Fibroblast of lung (primary cell): Measurements from ENCODE around the gene ANO7. TPM values are rescaled to one million over a fixed set of nuclear protein-coding genes. Genes with fewer than 3 reads are reported as not detected.
A peak's percentile ranks its signal among the peaks of the same experiment; 100 is the strongest.

ENCODE experiments used
- DNase-seq, 2 donors: peaks; one replicate each; pipeline versions ENCODE4 v3.0.0 to v3.0.0-alpha.2; 2010; ENCODE audit warnings: low read depth in 2 of 2
- H2AFZ ChIP-seq: 2 replicates; pipeline ENCODE4 v1.5.1; 2012; ENCODE audit warnings: low read length, control low read depth, inconsistent platforms
- H3K27ac ChIP-seq: 2 replicates; pipeline ENCODE4 v1.5.1; 2011; ENCODE audit warnings: low read length, control low read depth; ENCODE audit not compliant: insufficient read depth
- H3K27me3 ChIP-seq: 2 replicates; pipeline ENCODE4 v1.5.1; 2011; ENCODE audit warnings: mild to moderate bottlenecking, low read length; ENCODE audit not compliant: control insufficient read depth, insufficient read depth
- H3K36me3 ChIP-seq: 2 replicates; pipeline ENCODE4 v1.5.1; 2011; ENCODE audit warnings: low read length; ENCODE audit not compliant: control insufficient read depth, insufficient read depth
- H3K4me1 ChIP-seq: 2 replicates; pipeline ENCODE4 v1.5.1; 2011; ENCODE audit warnings: low read length; ENCODE audit not compliant: control insufficient read depth, insufficient read depth; ENCODE audit errors: extremely low read depth
- H3K4me2 ChIP-seq: 2 replicates; pipeline ENCODE4 v1.5.1; 2011; ENCODE audit warnings: low read length, control low read depth; ENCODE audit not compliant: insufficient read depth; ENCODE audit errors: extremely low read depth
- H3K4me3 ChIP-seq, 4 experiments: fragments of 200-600 bp in 1 of 4; sonication (generic) in 1 of 4; replicated peaks in 1 of 4; 2 replicates each; pipeline ENCODE4 v1.5.1; 2011 to 2016; ENCODE audit warnings: low read length in 4 of 4, low read depth in 3 of 4, mild to moderate bottlenecking in 3 of 4, control low read depth in 2 of 4, inconsistent platforms in 1 of 4, mixed read lengths in 1 of 4; ENCODE audit not compliant: insufficient read depth in 1 of 4; ENCODE audit errors: control extremely low read depth in 1 of 4
- H3K79me2 ChIP-seq: 2 replicates; pipeline ENCODE4 v1.5.1; 2012; ENCODE audit warnings: mild to moderate bottlenecking, low read length, inconsistent platforms; ENCODE audit not compliant: control insufficient read depth, insufficient read depth
- H3K9ac ChIP-seq: 2 replicates; pipeline ENCODE4 v1.5.1; 2011; ENCODE audit warnings: mild to moderate bottlenecking, low read length, control low read depth; ENCODE audit not compliant: insufficient read depth
- H3K9me3 ChIP-seq: 2 replicates; pipeline ENCODE4 v1.5.1; 2012; ENCODE audit warnings: low read depth, low read length; ENCODE audit not compliant: control insufficient read depth, insufficient read depth
- H4K20me1 ChIP-seq: 2 replicates; pipeline ENCODE4 v1.5.1; 2011; ENCODE audit warnings: low read length; ENCODE audit not compliant: control insufficient read depth, insufficient read depth; ENCODE audit errors: extremely low read depth
- EZH2 ChIP-seq: IDR thresholded peaks from 2 replicates; pipeline ENCODE4 v1.5.1; 2012; ENCODE audit warnings: low read length, control low read depth, mild to moderate bottlenecking; ENCODE audit errors: missing control alignments
- polyA plus RNA-seq, 2 donors: library from polyadenylated mRNA; depleted of rRNA in 1 of 2; stranded (reverse) in 1 of 2; unstranded in 1 of 2; fragments of >200 nt; gene quantifications; 2 replicates each; pipeline ENCODE4 v1.2.1, GENCODE V29; 2011 to 2012; ENCODE audit warnings: missing spikeins in 1 of 2
- total RNA-seq: library from RNA; depleted of rRNA; stranded (reverse); fragments of >200 nt; gene quantifications from 2 replicates; pipeline ENCODE4 v1.2.1, GENCODE V29; 2014
- TF ChIP-seq, protein P1 (sequence below), 2 donors: IDR thresholded peaks in 1 of 2; conservative IDR thresholded peaks in 1 of 2; 1 replicate in 1 of 2; 2 replicates in 1 of 2; pipeline ENCODE4 v1.5.1; 2011 to 2012; ENCODE audit warnings: low read length in 2 of 2, control low read depth in 1 of 2, inconsistent platforms in 1 of 2, low read depth in 1 of 2, mild to moderate bottlenecking in 1 of 2

ANO7 gene
- total and polyA plus RNA-seq, 2 donors (not counting 1 experiment from before 2014, with no cell fraction given), result 0.50 TPM

DNA sequence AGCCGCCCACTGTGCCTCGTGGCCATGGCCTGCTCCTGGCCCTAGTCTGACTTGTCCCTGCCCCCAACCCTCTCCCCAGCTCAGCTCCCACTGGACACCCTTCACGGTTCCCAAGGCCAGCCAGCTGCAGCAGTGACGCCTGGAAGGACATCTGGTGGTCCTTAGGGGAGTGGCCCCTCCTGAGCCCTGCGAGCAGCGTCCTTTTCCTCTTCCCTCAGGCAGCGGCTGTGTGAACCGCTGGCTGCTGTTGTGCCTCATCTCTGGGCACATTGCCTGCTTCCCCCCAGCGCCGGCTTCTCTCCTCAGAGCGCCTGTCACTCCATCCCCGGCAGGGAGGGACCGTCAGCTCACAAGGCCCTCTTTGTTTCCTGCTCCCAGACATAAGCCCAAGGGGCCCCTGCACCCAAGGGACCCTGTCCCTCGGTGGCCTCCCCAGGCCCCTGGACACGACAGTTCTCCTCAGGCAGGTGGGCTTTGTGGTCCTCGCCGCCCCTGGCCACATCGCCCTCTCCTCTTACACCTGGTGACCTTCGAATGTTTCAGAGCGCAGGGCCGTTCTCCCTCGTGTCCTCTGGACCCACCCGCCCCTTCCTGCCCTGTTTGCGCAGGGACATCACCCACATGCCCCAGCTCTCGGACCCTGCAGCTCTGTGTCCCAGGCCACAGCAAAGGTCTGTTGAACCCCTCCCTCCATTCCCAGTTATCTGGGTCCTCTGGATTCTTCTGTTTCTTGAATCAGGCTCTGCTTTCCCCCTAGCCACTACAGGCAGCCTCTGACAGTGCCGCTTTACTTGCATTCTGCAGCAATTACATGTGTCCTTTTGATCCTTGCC, 35.8 kb downstream of the ANO7 start:
- Histone ChIP-seq H3K4me1 (peaks cover 12% of the 10 kb centered on the region), H4K20me1 (peaks cover 2% of the 10 kb centered on the region), H3K4me2 (no peak overlapping the region), H3K4me3 (no peak overlapping the region), H3K36me3 (peaks cover 26% of the 10 kb centered on the region), H3K9me3 (no peaks in the 10 kb centered on the region), H3K9ac (no peak overlapping the region), H3K27me3 (no peaks in the 10 kb centered on the region), H2AFZ (no peak overlapping the region), H3K27ac (peak overlapping the region; percentile 41), H3K79me2 (no peaks in the 10 kb centered on the region)
- TF ChIP-seq, protein P1, sequence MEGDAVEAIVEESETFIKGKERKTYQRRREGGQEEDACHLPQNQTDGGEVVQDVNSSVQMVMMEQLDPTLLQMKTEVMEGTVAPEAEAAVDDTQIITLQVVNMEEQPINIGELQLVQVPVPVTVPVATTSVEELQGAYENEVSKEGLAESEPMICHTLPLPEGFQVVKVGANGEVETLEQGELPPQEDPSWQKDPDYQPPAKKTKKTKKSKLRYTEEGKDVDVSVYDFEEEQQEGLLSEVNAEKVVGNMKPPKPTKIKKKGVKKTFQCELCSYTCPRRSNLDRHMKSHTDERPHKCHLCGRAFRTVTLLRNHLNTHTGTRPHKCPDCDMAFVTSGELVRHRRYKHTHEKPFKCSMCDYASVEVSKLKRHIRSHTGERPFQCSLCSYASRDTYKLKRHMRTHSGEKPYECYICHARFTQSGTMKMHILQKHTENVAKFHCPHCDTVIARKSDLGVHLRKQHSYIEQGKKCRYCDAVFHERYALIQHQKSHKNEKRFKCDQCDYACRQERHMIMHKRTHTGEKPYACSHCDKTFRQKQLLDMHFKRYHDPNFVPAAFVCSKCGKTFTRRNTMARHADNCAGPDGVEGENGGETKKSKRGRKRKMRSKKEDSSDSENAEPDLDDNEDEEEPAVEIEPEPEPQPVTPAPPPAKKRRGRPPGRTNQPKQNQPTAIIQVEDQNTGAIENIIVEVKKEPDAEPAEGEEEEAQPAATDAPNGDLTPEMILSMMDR (conservative IDR thresholded peaks at IDR 0.05 in 1 of 2, IDR thresholded peaks at IDR 0.05 in 1 of 2; ENCODE audit: low read depth in 1 of 2, low read length in 2 of 2), result no peak
- TF ChIP-seq EZH2, result no peak
- peak; percentile 55 to 57 for DNase-seq

DNA sequence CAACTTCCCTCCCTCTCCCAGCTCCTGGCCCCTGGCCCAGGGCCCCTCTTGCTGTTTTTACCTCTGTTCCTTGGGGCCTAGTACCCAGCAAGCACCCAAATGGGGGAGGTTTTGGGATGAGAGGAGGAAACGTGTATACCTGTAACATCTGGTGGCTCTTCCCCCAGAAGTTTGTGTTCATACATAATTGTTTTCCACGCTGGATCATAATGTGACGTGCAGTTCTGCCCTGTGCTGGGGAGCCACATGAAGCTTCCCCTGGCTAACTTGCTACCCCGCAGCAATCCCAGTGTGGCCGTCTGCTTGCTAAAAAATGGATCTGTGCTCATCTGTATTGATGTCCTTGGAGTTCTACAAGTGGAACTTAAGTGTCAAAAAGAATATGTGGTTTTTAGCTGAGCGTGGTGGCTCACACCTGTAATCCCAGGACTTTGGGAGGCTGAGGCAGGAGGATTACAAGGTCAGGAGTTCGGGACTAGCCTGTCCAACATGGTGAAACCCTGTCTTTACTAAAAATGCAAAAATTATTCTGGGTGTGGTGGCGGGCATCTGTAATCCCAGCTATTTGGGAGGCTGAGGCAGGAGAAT, 36.5 kb downstream of the ANO7 start:
- Histone ChIP-seq H3K36me3 (peaks cover 33% of the 10 kb centered on the region), H4K20me1 (peaks cover 2% of the 10 kb centered on the region), H3K79me2 (no peaks in the 10 kb centered on the region), H3K27ac (no peak overlapping the region), H3K4me3 (no peak overlapping the region), H3K27me3 (no peaks in the 10 kb centered on the region), H3K4me2 (no peak overlapping the region), H3K9me3 (no peaks in the 10 kb centered on the region), H3K4me1 (peaks cover 12% of the 10 kb centered on the region), H2AFZ (no peak overlapping the region), H3K9ac (no peak overlapping the region)
- TF ChIP-seq, protein P1 (conservative IDR thresholded peaks at IDR 0.05 in 1 of 2, IDR thresholded peaks at IDR 0.05 in 1 of 2; ENCODE audit: low read depth in 1 of 2, low read length in 2 of 2), result no peak
- no peak for DNase-seq

DNA sequence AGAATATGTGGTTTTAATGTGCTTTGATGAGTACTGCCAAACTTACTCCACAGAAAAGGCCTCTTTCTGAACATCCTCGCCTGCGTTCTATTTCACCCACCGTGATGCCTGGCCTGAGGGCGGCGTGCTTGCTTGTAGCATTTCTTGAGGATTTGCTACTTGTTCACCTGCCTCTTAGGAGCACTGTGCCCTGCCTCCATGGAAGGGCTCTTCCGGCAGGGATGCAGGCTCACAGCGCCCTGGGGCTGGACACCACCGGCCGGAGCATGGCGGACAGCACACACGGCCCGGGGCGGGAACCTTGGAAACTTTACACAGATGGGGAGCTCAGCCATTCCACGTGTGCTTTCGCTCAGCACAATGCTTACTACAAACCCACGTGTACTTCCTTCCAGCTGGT, 37.1 kb downstream of the ANO7 start:
- H3K79me2 ChIP-seq, result no peaks in the 10 kb centered on the region

More for the DNA sequence above, 37.1 kb downstream of the ANO7 start:
- Histone ChIP-seq H3K4me1 (peaks cover 12% of the 10 kb centered on the region), H3K4me2 (no peak overlapping the region), H2AFZ (no peak overlapping the region), H3K9me3 (no peaks in the 10 kb centered on the region), H4K20me1 (peaks cover 2% of the 10 kb centered on the region), H3K9ac (no peak overlapping the region), H3K27me3 (no peaks in the 10 kb centered on the region), H3K36me3 (peaks cover 39% of the 10 kb centered on the region), H3K4me3 (no peak overlapping the region), H3K27ac (no peak overlapping the region)
- TF ChIP-seq, protein P1 (conservative IDR thresholded peaks at IDR 0.05 in 1 of 2, IDR thresholded peaks at IDR 0.05 in 1 of 2; ENCODE audit: low read depth in 1 of 2, low read length in 2 of 2), result no peak
- no peak for TF ChIP-seq EZH2
- no peak for DNase-seq
